NCI-H2107 treated with DMSO at 0.1 percent for 48 hours (cell line): ENCODE measurements around the gene TMEM229A.
"Not testable (repeated sequence)": the region's sequence is repeated elsewhere in the genome, so short reads cannot be mapped to it uniquely, and the experiment has no call there.

ENCODE experiments used
- DNase-seq: peaks from one replicate; lab custom pipeline; 2025; ENCODE audit not compliant: unreplicated experiment; lab: John Stamatoyannopoulos, UW

Gene TMEM229A

DNA sequence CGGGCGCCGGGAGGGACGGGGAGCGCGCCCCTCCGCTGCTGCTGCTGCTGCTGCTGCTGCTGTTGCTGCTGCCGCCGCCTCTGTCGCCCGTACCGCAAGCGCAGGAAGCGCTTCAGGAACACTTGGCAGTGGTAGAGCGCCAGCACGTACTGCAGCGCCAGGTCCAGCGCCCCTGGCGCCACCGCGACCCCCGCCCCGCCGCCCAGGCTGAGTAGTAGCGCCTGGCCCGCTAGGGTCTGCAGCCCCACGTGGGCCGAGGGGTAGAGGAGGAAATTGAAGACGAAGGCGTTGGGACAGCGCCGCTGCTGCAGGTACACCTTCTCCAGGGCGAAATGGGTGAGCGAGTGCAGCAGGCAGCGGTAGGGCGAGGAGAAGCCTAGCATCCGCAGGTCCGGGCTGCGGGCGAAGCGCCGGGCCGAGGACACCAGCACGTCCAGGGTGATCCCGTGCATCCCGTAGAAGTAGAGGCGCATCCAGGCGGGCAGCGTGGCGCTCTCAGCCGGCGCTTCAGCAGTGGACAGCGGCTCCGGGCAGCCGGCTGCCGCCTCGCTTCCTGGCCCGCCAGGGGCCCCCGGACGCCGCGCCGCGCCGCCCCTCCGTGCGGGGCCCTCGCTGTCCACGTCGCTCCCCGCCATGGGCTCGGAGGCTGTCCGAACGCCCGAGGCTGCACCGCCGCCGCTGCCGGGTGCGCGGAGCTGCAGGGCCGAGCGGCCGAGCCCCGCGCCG, at the start of gene TMEM229A:
TMEM229A (minus strand) TSS at position 699 of the 726 bp plus-strand sequence; CDS start at position 635, 64 bp downstream.
- no peak for DNase-seq

DNA sequence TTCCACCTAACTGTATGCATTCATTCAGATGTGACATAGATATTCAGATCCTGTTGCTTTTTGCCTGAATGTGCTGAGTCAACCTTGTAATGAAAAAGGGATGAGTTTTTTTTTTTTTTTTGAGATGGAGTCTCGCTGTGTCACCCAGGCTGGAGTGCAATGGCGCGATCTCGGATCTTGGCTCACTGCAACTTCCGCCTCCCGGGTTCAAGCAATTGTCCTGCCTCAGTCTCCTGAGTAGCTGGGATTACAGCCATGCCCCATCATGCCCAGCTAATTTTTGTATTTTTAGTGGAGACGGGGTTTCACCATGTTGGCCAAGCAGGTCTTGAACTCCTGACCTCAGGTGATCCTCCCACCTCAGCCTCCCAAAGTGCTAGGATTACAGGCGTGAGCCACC, 49.4 kb upstream of the TMEM229A start:
- DNase-seq, result not testable (repeated sequence)

DNA sequence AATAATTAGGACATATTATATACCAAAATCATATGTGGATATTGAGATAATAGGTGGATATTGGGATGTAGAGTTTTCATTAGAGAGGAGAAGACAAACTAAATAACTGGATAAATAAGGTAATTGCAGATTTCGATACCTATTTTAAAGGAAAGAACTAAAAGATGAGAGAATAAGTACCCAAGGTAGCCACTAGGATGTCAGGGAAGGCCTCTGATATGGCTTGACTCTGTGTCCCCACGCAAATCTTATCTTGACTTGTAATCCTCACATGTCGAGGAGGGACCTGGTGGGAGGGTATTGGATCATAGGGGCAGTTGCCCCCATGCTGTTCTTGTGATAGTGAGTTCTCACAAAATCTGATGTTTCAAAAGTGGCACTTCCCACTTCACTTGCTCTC, 44.7 kb upstream of the TMEM229A start:
- no peak for DNase-seq

DNA sequence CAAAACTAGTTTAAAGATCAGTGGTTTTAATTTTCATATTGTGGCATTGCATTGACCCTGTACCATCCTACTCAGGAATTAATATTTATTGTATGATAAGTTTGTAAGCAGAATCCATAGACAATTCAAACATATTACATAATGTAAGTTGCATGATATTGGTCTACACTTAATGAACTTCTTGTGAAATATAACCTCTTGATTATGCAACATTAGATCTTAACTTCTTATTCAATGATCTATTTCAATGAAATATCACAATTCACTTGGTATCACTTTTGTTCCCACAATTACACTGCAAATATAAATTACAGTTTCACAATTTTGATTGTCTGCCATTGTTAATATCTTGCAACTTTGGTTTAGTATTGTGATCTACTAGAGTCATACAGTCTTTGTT, 44.0 kb upstream of the TMEM229A start:
- no peak for DNase-seq

DNA sequence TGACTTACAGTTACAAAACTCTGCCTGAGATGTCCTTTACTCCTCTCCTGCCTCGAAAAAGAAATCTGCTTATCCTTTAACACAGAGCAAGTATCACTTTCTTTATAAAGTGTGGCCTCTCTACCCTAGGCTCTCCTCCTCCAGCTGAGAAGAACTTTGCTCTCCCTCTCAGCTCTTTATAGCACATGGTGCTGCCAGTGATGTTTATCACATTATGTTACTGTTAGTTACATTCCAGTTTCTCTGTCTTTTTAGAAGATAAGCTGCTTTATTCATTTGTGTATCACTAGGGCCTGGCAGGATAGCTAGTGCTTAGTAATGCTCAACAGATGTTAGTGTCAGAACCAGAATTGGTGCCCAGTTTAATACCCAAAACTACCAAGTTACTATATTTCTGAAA, 41.1 kb upstream of the TMEM229A start:
- no peak for DNase-seq

DNA sequence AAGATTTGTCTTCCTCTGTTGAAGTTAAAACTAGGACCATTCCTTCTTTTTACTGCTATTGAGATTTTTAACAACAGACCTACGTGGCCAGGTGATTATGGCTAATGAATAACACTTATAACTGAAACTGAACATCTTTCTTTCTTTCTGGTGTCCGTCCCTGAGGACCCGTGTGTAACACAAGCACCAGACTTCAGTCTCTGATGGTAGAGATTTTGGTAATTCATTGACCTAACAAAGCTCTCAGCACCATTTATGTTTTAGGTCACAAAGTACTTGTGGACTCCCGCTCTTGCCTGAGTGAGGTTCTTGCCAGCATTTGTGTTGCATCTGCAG, 40.4 kb upstream of the TMEM229A start:
- DNase-seq, result no peak

DNA sequence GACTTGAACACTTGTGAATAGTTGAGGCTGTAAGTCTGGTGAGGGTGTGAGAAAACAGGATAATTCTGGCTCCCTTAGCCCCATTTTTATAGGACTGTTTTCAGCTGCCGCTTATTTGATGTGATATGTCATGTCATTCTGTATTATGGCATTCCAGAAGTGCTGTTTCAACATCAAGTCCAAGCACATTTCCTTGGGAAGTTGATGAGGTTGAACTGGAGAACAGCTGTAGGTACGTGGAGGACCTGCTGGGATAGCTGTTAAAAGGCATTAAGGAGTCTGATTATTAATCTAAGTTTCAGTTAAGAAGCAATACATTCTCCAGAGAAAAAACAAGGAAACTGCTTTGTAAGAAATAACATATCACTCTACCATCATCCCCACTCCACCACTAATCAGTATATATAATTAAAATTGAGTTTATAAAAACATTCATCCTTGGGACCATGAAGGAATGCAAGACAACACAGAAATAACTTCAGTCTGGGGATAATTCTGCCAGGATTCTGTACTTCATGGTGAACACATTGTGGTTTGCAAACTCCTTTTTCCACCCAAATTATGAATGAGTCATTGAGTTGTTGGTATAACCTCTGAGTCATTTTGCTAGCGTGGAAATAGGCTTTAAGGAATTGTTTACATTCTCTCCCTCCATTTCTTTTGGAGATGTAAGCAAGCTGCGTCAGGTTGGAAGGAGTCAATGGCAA, 39.9 kb upstream of the TMEM229A start:
- DNase-seq, result no peak

DNA sequence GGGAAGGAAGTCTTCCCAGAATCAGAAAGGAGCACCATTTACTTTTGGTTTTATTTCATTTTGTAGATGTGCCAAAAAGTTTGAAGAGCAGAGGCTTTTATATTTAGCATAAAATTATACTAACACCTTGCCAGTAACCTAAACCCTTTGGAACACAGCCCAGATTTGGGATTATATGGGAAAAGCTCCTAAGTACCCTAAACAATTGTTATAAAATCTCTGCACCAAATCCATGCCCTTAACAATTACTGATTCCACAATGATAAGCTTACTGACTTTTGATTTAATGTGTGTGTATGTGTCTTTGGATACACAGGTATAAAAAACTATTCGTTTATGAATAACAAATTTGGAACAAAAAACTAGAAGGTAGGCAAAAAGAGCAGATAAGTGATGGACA, 39.0 kb upstream of the TMEM229A start:
- DNase-seq, result peak; percentile 1

DNA sequence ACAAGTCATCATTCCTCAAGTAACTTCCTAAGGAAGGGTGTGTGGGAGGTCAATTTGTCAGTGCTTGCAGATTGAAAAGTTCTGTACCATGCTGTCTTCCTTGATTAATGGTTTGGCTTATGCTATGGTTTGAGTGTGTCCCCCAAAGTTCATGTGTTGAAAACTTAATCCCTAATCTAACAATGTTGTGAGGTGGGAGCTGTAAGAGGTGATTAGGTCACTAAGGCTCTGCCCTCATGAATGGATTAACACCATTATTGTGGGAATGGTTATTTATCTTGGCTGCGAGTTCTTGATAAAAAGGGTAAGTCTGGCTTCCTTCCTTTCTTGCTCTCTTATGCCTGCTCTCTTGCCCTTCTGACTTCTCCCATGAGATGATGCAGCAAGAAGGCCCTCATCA, 29.3 kb upstream of the TMEM229A start:
- DNase-seq, result no peak

DNA sequence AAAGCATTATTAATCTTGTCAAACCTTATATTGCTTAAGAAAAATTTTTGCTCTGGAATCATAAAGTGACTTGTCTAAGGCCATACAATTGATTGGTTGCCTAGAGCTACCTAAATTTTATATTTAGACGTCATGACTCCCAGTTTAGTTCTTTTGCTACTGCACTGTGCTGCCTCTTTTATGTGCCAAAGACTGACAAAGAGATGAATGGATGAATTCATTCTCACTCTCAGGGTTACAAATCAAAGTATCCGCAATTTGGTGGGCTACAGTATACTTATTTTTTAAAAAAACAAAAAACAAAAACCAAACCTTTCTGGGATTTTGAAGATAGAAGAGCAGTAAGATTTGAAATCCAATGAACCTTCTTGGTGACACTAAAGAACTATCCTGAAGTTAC, 27.7 kb upstream of the TMEM229A start:
- no peak for DNase-seq

DNA sequence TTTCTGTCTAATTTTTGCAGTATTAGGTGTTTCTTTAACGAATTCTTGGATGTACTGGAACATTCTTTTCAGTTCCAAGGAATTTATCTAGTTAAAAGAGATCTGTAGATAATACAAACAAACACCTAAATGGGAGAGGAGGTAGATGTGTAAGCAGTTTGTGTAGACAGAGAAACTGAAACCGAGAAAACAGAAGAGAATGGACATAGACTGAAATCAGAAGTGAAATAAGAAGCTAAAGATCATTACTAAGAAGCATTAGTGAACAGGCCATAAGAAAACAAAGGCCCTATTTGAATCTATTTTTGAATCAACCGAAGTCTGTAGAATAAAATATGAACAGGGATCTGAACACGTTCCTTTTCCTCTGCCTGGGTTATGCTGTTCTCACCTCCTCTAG, 26.5 kb upstream of the TMEM229A start:
- DNase-seq, result no peak

DNA sequence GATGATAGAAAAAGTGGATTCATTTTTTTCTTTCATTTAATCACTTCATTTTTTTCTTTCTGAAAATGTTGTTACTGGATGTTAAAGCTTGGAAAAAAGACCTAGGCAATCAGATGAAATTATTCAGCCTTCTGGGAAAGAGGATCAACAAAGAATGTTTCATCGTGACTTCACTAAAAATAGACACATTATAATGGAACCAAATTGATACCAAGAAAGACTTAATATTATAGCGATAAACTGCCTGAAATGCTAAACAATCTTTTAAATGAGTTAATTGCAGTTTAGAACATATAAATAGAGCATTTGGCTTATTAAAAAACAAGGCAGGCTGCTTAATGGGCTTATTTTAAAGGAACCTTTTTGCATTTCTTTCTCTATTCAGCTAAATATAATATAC, 25.6 kb upstream of the TMEM229A start:
- no peak for DNase-seq

DNA sequence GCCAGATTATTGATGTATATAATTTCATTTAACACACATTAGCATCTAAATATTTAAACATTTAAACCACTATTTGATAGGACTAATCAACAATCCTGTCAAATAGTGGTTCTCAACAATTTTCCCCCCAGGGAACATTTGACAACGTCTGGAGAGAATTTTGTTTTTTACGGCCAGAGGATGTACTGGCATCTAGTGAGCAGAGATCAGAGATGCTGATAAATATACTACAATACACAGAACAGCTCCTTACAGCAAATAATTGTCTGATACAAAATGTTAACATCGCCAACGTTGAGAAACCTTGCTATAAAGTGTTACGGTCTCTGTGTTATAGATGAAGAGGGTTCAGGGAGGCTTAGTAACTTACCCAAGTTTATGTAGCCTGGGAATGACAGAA, 25.0 kb upstream of the TMEM229A start:
- DNase-seq, result no peak

DNA sequence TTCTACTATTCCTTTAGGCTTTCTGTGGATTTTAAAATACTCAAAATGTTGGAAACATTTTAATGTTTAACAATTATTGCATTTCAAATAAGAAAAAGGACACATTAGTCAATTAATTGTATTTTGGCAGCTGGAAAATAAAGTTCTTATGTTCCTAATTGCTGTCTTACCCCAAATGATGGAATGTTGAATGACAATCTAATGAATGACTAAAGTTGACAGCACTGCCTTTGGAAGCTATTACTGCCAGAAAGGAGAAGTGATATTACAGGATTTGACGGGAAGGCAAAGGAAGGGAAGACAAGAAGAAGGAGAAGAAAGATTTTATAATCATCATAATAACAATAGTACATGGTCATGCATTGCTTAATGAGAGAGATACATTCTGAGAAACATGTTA, 23.4 kb upstream of the TMEM229A start:
- DNase-seq, result no peak

DNA sequence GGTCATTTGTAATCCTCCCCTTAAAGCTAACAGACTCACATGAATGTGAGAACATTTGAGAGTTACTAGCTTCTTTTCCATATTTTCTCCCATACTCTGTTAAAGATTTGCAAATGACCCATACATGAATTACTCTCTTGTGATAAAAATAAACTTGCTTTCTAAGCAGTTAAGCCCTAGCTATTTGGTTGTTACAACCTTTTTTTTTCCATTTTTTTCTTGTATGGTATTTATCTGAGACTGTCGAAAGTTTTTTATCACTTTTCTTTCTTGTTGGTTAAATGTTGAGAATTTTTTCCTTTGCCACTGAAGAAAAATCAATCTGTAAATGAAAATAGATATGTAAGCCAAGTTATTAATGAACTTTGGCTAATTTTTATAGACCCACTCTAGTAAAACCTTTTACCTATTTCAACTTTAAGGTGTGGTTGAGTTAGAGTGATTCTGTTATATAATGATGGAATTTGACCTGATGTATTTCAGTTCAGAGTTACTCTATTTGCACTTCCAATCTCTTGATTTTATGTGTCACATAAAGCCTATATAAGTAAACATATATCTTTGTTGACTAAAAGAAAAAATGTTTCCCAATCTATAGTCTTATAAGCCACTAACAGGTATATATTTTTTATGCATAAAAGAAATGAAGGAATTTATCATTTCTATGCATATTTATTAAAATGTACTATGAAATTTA, 19.0 kb upstream of the TMEM229A start:
- DNase-seq, result no peak

DNA sequence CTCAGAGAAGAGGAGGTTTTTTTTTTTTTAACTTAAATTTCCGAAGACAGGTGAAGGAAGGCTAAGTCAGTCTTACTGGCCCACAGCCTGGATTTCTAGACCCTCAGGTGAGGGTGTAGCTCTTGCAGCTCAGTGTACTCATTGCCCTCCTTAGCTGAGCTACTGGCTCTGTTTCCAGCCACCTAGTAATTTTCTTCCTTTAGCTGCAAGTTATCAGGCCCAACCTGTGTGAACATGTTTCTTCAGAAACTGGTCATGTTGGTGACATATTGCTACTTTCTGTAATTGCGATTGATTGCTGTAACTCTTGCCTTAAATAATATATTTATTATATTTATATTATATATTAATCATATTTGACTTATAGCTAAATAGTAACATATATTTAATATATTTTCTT, 10.0 kb upstream of the TMEM229A start:
- no peak for DNase-seq

DNA sequence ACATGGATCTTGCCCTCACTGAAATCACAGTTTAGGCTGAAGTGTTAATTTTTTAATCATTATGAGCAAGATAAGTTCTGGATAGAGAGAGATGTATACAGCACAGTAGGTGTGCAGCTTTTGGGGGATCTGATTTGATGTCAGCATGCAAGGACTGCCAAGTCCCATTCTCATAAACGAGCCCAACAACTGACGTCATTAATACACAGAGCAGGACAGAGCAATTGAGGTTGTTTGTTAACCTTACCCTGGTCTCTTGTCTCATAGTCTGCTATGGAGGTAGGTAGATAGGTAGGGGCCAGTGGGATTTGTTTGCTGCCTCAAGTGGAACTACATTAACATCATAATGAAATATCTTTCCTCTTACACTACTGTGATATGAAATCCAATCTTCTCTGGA, 8.6 kb upstream of the TMEM229A start:
- DNase-seq, result no peak

DNA sequence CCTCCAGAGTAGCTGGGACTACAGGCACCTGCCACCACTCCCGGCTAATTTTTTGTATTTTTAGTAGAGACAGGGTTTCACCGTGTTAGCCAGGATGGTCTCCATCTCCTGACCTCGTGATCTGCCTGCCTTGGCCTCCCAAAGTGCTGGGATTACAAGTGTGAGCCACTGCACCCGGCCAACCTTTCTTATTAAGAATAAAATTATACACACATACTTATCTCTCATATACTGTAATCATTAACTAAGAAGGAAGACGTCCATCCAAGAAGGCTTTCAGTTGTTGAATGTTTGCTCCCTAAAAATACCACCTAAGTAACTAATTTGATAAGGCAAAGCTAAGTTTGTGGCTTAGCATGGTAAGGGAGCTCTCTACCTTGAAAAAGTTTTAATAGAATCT, 5.0 kb upstream of the TMEM229A start:
- not testable (repeated sequence) for DNase-seq

DNA sequence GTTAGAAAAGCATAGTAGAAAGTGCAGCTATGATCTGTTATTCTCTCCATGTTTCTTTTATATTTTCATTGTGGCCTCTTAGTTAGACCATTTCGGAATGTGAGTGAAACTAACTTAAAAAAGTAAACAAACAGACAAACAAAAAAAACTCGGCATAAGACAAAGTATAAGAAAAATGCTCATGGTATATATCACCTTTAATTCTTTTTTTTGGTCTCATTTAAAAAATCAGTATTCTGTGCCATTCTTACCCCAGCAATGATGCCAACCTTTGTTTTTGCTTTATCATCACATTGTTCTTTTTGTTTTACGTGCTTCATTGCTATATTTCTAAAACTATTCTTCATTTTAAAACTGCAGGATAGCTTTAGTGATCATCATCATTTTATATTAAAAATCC, 2.8 kb upstream of the TMEM229A start:
- no peak for DNase-seq

DNA sequence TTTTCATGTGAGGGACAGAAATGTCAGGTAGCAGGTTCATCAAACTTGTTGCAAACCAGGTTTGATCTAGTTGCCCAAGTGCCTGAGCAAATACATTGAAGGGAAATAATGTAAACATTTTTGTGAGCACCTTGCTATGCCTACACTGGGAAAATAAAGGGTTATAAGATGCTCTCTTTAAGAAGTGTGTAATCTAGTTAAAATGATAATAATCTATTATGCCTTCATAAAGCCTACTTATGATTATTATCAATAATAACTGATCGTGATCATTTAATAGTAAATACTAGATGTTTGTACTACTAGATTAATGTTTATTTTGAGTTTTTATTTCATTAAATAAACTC, 1.9 kb upstream of the TMEM229A start:
- DNase-seq, result no peak

DNA sequence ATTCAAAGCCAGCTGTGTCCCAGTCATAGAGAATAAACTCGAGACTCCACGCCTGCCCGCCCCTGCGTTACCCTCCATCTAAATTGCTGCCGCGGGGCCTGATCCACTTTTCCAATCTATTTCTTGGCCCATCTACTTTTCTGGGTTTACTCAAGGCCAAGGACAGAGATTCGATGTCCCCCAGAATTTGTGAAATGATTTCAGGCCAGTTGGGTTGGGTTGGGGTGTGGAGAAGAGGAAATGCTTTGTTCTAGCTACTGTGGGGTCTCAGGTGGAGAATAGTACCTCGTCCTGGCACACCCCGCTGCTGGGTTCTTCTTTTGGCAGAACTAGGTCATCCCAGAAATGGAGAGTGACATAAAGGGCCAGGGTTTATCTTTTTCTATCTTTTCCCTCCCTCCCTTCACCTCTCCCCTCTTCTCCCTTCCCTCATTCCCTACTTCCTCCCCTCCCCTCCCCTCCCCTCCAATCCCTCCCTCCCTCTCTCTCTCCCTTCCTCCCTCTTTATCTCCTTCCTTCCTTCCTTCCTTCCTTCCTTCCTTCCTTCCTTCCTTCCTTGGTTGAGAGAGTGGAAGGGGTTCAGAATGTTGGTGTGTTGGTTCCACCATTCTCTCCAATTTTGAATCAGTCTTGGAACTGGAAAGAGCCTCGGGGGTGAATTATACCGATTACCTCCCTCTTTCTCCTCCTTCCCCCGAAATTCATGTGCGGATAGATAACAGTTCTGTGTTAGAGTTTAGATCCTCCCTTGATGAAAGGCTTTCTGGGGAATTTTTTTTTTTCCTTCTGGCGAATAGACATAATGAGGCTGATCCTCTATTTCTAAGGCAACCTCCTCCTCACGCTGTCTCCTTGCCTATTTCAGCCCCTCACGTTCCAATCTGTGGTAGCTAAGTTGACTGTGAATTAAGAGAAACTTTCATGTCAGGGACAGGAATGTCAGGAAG, 1.2 kb upstream of the TMEM229A start:
- no peak for DNase-seq
